ENCODE data around the gene NXF2B.
"Not testable (repeated sequence)": the region's sequence is repeated elsewhere in the genome, so short reads cannot be mapped to it uniquely, and the experiment has no call there.

The NXF2B gene, protein sequence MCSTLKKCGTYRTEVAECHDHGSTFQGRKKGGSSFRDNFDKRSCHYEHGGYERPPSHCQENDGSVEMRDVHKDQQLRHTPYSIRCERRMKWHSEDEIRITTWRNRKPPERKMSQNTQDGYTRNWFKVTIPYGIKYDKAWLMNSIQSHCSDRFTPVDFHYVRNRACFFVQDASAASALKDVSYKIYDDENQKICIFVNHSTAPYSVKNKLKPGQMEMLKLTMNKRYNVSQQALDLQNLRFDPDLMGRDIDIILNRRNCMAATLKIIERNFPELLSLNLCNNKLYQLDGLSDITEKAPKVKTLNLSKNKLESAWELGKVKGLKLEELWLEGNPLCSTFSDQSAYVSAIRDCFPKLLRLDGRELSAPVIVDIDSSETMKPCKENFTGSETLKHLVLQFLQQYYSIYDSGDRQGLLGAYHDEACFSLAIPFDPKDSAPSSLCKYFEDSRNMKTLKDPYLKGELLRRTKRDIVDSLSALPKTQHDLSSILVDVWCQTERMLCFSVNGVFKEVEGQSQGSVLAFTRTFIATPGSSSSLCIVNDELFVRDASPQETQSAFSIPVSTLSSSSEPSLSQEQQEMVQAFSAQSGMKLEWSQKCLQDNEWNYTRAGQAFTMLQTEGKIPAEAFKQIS

DNA sequence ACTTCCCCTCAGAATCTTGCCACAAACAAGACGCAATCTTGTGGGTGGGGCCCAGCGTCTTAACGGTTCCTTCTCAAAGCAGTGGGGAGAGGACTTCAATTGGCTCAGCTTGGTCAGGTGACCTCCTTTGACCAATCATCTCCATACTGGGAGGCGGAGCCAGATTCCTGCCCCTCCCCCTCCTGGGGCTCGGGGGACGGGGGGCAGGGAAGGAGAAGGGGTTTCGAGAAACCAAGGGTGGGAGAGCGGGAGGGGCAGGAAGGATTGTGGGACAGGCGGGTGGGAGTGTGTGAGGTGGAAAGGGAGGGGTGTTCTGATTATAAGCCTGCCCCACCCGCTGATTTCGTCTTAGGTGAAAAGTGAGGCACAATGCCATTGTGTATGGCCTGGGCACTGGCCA is at the start of gene NXF2B:
NXF2B (minus strand) TSS at position 101 of the 400 bp plus-strand sequence. CDS start 59,972 bp downstream, outside the sequence.
- DNase-seq (ENCODE audit: low read depth, low spot score); H3K27ac ChIP-seq: not testable (repeated sequence)

DNA sequence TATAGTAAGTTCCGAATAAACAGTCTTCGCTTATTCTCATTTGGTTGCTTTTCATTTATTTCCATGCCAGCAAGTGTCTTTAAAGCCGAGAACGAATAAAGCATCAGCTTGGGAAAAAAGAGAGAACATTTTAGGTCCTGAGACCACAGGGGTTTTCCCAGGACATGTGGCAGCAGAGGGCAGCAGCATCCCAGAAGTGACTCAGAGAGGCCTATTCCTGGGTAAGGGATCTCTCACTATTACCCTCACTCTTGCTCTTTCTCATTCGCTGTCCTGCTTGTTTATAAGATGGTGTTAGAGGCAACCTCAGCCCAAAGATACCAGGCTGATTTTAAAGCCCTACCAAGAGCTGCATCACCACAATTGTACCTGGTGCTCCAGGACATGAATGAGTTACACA is 39.0 kb upstream of the NXF2B start:
- not testable (repeated sequence) for DNase-seq (ENCODE audit: low read depth, low spot score)

DNA sequence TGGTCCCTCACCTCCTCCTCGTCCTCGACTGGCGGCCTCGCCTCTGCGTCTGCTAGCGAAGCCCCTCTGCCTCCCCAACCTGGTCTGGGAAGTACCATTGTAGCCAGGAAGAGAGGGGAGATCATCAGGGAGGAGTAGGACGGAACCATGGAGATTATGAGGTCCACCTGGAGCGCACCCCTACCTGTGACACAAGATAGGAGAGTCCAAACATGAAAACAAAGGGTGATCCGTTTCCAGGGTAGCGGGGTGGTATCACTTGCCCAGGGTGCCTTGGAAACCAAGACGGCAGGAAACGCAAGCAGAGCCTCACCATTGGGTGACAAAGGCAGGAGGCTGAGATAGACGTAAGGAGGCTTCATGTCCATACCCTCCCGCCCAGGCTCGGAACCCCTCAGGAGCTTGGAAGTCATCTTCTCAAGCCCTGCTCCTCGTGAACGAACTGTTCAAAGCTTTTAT is 32.0 kb upstream of the NXF2B start, which contains the start of gene TCP11X2:
TCP11X2 (minus strand) TSS at position 51 of the 459 bp plus-strand sequence.
- DNase-seq (ENCODE audit: low read depth, low spot score); H3K27ac ChIP-seq: not testable (repeated sequence)

More for the DNA sequence above, 39.0 kb upstream of the NXF2B start:
- not testable (repeated sequence) for H3K27ac ChIP-seq

DNA sequence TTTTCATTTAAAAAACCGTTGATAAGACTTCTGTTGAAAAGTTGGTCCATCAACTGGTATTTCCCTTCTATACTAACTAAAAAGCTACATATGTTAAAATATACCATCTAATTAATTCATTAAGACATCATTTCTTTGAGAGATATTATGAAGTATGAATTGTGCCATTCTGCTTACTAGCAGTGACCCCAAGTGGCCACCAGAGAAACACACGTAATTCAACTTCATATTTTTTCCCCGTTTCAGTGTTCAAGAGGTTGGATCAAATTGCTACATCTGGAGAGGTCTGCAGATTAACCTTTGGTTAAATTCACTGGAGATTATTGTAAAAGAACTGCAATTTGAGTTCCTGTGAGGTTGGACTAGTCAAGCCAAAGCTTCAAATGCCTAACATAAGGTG is 30.4 kb upstream of the NXF2B start:
- H3K27ac ChIP-seq; DNase-seq (ENCODE audit: low read depth, low spot score): not testable (repeated sequence)

DNA sequence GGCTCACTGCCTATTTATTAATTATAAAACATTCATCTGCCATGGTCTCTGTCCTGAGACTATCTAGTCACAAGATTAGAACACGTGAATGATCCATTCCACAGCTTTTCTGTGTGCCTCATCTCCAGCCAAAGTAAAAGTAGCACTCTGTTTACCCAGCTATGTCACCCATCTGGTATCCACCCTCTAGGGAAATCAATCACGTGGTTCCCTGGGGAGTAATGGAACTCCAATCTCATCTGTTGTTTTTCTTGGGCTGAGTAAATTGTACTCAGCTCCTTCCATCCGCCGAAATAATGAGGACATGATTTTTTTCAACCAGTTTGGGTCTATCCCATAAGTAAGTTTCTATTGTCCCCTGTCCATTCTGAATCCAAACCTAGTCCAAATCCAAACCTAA is 18.8 kb upstream of the NXF2B start:
- not testable (repeated sequence) for DNase-seq (ENCODE audit: low read depth, low spot score); H3K27ac ChIP-seq

DNA sequence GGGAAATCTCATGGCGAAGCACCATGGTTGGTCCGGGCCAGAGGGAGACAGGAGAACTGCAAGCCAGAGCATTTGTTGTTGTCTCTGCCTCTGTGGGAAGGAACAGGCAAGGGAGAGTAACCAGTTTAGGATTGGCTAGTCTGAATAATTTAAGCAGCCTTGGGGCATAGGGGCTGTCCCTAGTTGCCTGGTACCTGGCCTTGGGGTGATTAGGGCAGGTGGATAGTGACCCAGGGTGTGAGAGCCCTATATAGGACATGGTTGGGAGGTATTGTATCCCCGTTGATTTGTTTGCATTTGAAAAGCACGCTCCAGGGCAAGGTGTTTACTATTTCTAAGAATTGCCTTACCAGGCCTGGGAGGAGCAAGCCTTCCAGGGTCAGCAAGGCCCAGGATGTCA is 25.3 kb downstream of the NXF2B start:
- not testable (repeated sequence) for H3K27ac ChIP-seq; DNase-seq (ENCODE audit: low read depth, low spot score)

DNA sequence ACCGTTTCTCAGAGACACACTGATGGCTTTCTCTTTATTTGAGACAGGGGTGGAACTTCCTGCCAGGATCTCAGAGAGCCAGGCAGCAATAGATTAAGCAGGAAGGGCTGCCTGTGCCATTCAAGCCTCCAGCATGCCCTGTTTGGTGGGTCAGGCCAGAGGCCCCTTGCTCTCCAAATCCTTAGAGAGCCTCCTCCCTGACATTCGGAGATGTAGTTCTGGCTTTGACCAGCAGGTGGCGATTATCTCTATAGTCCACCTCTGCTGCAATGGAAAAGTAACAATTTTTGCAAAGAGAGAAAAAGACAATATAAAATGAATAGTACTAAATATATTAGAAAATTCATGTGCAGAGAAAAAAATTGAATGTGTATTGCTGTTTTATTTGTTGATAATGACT is 93.9 kb downstream of the NXF2B start:
- DNase-seq (ENCODE audit: low read depth, low spot score) = no peak

DNA sequence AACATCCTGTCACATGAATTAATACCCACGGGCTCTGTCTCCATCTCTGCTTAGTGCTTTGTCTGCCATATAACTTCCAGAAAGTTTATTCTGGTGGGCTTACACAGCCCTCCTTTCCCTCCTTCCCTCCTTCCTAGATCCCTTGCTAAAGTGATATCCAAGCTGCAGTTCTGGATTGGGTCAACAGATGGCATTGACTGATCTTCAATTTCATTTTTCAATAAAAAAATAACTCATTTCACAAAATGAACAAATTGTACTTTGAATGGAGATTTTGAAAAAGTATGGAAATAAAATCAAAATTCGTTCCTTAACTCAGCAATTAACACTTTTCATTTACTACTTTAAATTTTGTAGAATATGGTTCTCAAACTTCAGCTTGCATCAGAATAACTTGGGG is 97.9 kb downstream of the NXF2B start:
- H3K27ac ChIP-seq = no peak overlapping the region
- DNase-seq (ENCODE audit: low read depth, low spot score) = no peak

More for the DNA sequence above, 93.9 kb downstream of the NXF2B start:
- H3K27ac ChIP-seq = no peak overlapping the region

DNA sequence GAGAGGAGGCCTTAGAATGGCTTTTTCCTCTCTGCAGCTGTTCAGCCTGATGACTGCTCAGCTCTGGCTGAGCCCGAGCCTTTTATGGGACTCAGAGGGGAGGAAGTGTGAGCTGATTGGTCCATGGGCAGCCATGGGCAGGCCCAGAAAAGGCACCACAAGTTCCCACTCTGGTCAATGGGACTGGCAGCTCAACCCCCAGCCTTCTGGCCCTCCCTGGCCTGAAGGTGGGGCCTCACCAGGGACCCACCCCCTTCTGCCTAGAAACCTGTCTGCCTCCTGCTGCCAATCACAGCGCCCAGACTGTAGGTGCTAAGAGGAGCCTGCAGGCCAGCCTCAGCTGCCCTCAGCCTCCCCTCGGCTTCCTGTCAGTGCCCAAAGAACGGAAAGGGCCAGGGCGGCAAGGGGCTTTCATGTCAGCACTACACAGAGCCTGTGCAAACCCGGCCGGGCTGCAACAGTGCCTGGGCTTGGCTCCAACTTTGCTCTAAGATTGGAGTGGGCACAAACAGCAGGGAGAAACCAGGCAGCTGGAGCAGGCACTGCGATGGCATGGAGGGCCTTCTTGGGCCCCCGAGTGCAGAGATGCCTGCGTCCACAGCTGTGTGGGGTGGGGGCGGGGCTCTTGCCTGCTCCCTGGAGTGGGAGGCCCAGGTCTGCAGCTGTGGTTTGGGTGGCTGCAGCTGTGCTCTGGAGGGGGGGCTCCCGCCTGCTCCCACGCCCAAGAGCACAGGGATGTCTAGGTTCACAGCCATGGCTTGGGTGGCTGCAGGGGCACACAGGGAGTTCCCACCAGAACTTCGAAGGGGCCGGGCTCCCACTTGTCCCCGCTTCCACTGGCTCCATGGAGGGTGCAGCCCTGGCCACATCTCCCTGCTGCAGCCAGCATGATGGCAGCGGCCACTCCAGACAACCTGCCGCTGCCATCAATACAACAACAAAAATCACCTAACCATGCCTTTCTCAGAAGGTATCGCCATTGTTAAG is 100.2 kb downstream of the NXF2B start:
- no peak for DNase-seq (ENCODE audit: low read depth, low spot score)
- no peak overlapping the region for H3K27ac ChIP-seq

DNA sequence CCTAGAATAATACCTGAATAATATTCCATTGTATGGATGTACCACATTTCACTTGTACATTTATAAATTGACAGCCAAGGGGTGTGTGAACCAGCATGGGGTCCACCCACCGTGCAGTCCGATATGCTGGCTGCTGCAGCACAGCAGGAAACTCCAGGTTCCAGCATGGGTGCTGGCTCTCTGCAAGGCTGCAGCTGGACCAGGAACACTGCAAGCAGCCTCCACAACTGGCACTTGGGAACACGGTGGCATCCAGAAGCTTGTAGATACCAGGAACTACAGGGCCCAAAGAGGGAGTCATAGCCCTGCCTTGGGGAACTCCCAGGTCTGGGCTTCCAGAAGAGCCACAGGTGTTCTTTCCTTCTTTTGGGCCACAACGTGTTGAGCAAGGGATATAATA is 101.6 kb downstream of the NXF2B start:
- no peak overlapping the region for H3K27ac ChIP-seq
- no peak for DNase-seq (ENCODE audit: low read depth, low spot score)

Measured in epithelial cell of prostate (primary cell).